ENCODE measurements around the gene SYT4. TPM values are rescaled to one million over a fixed set of nuclear protein-coding genes. Genes with fewer than 3 reads are reported as not detected.

SYT4 gene
- total RNA-seq, 2 experiments from 2014 or later, result 0.31 TPM; not detected in 1

GRCh38 chr18:43236921-43237320, 40.4 kb downstream of the SYT4 start:
- no peak for DNase-seq
- Mint-ChIP-seq H3K36me3 (ENCODE audit: low read depth) (no peaks in the 10 kb centered on the region), H3K9me3 (peaks cover 6% of the 10 kb centered on the region), H3K27ac (no peak overlapping the region), H3K4me1 (ENCODE audit: low read depth) (no peaks in the 10 kb centered on the region), H3K4me3 (no peak overlapping the region), H3K27me3 (no peaks in the 10 kb centered on the region)
- H3K27me3 ChIP-seq (ENCODE audit: control insufficient read depth in 1 of 2, insufficient read depth in 2 of 2, low read length in 2 of 2), result no peaks in the 10 kb centered on the region
- TF ChIP-seq, protein P1, sequence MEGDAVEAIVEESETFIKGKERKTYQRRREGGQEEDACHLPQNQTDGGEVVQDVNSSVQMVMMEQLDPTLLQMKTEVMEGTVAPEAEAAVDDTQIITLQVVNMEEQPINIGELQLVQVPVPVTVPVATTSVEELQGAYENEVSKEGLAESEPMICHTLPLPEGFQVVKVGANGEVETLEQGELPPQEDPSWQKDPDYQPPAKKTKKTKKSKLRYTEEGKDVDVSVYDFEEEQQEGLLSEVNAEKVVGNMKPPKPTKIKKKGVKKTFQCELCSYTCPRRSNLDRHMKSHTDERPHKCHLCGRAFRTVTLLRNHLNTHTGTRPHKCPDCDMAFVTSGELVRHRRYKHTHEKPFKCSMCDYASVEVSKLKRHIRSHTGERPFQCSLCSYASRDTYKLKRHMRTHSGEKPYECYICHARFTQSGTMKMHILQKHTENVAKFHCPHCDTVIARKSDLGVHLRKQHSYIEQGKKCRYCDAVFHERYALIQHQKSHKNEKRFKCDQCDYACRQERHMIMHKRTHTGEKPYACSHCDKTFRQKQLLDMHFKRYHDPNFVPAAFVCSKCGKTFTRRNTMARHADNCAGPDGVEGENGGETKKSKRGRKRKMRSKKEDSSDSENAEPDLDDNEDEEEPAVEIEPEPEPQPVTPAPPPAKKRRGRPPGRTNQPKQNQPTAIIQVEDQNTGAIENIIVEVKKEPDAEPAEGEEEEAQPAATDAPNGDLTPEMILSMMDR (IDR thresholded peaks at IDR 0.05), result no peak
- intact Hi-C loops (cut with DNase I, micrococcal nuclease), result no loop called here
- H3K9me3 ChIP-seq (ENCODE audit: control insufficient read depth in 1 of 2, insufficient read depth in 1 of 2, low read length in 2 of 2), result no peaks in the 10 kb centered on the region
- no peak overlapping the region for H3K27ac ChIP-seq (ENCODE audit: low read depth in 1 of 2, low read length in 2 of 2)
- ChIA-PET CTCF (no interaction called here), POLR2A (no interaction called here)
- no peaks in the 10 kb centered on the region for H3K4me1 ChIP-seq (ENCODE audit: insufficient read depth, low read length)
- H3K36me3 ChIP-seq (ENCODE audit: insufficient read depth, low read length), result no peaks in the 10 kb centered on the region
- ATAC-seq (ENCODE audit: poor library complexity), result no peak
- H3K4me3 ChIP-seq (ENCODE audit: low read length), result no peak overlapping the region

DNA sequence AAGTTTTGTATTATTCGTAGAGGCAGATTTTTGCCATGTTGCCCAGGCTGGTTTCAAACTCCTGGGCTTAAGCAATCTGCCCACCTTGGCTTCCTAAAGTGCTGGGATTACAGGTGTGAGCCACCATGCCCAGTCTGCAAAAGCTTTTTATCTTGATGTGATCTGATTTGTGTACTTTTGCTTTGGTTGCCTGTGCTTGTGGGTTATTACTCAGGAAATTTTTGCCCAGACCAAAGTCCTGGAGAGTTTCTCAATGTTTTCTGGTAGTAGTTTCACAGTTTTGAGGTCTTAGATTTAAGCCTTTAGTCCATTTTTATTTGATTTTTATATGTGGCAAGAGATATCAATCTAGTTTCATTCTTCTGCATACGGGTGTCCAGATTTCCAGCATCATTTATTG, 42.4 kb downstream of the SYT4 start:
- Histone ChIP-seq H3K4me3 (ENCODE audit: low read length) (no peak overlapping the region), H3K27ac (ENCODE audit: low read depth in 1 of 2, low read length in 2 of 2) (no peak overlapping the region), H3K27me3 (ENCODE audit: control insufficient read depth in 1 of 2, insufficient read depth in 2 of 2, low read length in 2 of 2) (no peaks in the 10 kb centered on the region), H3K4me1 (ENCODE audit: insufficient read depth, low read length) (no peaks in the 10 kb centered on the region), H3K36me3 (ENCODE audit: insufficient read depth, low read length) (no peaks in the 10 kb centered on the region), H3K9me3 (ENCODE audit: control insufficient read depth in 1 of 2, insufficient read depth in 1 of 2, low read length in 2 of 2) (no peaks in the 10 kb centered on the region)
- TF ChIP-seq, protein P1 (IDR thresholded peaks at IDR 0.05), result no peak
- Mint-ChIP-seq H3K4me1 (ENCODE audit: low read depth) (no peaks in the 10 kb centered on the region), H3K27ac (no peak overlapping the region), H3K27me3 (no peaks in the 10 kb centered on the region), H3K4me3 (no peak overlapping the region), H3K36me3 (ENCODE audit: low read depth) (no peaks in the 10 kb centered on the region), H3K9me3 (peaks cover 6% of the 10 kb centered on the region)
- intact Hi-C loops (cut with DNase I, micrococcal nuclease), result no loop called here
- CTCF ChIA-PET, result no interaction called here
- POLR2A ChIA-PET, result no interaction called here
- ATAC-seq (ENCODE audit: poor library complexity) (no peak), DNase-seq (no peak)

- ChIA-PET CTCF (no interaction called here), POLR2A (no interaction called here)
- H3K27me3 ChIP-seq (ENCODE audit: control insufficient read depth in 1 of 2, insufficient read depth in 2 of 2, low read length in 2 of 2), result no peaks in the 10 kb centered on the region
- no peak overlapping the region for H3K4me3 ChIP-seq (ENCODE audit: low read length)
- DNase-seq (no peak), ATAC-seq (ENCODE audit: poor library complexity) (no peak)
- H3K27ac ChIP-seq (ENCODE audit: low read depth in 1 of 2, low read length in 2 of 2), result no peak overlapping the region
- Mint-ChIP-seq H3K4me3 (no peak overlapping the region), H3K27me3 (no peaks in the 10 kb centered on the region), H3K27ac (no peak overlapping the region), H3K4me1 (ENCODE audit: low read depth) (no peaks in the 10 kb centered on the region), H3K36me3 (ENCODE audit: low read depth) (no peaks in the 10 kb centered on the region), H3K9me3 (peaks cover 19% of the 10 kb centered on the region)
- no peaks in the 10 kb centered on the region for H3K4me1 ChIP-seq (ENCODE audit: insufficient read depth, low read length)
- TF ChIP-seq, protein P1 (IDR thresholded peaks at IDR 0.05), result no peak
- no peaks in the 10 kb centered on the region for H3K36me3 ChIP-seq (ENCODE audit: insufficient read depth, low read length)
- peaks cover 0 to 13% of the 10 kb centered on the region in 2 experiments for H3K9me3 ChIP-seq (ENCODE audit: control insufficient read depth in 1 of 2, insufficient read depth in 1 of 2, low read length in 2 of 2)
- intact Hi-C loops (cut with DNase I, micrococcal nuclease), result no loop called here
These were observed 54.8 kb downstream of the SYT4 start for GRCh38 chr18:43222501-43222900.

All from CD4-positive, alpha-beta T cell (primary cell).